Umbilical cord (tissue), 2 donors: Measurements from ENCODE around the gene KRTAP5-4. TPM values are rescaled to one million over a fixed set of nuclear protein-coding genes. Genes with fewer than 3 reads are reported as not detected.
"Not testable (repeated sequence)": the region's sequence is repeated elsewhere in the genome, so short reads cannot be mapped to it uniquely, and the experiment has no call there.

ENCODE experiments used
- DNase-seq: peaks from one replicate; pipeline ENCODE4 v3.0.0-alpha.2; 2015; ENCODE audit warnings: low spot score
- total RNA-seq: library from RNA; depleted of rRNA; stranded (reverse); fragments of >200 nt; gene quantifications from one replicate; pipeline ENCODE4 v1.2.3, GENCODE V29; 2014; ENCODE audit warnings: low replicate concordance; ENCODE audit not compliant: insufficient read depth

The KRTAP5-4 gene
- total RNA-seq, 1 donor from 2014 or later = not detected

DNA sequence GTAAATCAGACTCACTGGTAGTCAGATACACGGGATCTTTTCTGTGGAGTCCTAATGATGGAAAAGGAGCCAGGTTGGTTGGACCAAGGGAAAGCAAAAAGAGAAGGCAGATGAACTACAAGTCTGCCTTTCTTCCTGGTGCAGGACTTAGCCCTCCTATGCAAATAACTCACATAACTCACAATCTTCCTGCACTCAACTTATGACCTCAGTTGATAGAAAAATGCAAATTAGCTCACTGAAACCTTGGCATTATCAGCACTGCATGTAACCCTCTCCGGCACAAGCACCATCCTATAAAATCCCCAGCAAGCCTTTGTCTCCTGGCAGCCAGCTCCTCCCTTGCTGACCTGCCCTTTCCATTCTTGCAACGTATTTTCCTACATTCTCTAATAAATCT, 20.3 kb downstream of the KRTAP5-4 start:
- not testable (repeated sequence) for DNase-seq

DNA sequence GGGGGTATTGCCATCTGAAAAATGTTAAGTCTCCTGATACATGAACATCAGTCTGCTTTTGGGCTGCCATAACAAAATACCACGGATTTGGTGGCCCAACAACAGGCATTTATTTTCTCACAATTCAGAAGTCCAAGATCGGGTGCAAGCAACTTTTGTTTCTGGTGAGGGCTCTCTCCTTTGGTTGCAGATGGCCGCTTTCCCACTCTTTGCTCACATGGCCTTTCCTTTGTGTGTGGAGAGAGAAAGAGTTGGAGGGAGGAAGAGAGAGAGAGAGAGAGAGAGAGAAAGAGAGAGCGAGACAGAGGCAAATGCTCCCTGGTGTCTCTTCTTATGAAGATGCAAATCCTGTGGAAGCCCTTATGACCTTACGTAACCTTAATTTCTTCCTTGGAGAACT, 21.3 kb downstream of the KRTAP5-4 start:
- DNase-seq = no peak

DNA sequence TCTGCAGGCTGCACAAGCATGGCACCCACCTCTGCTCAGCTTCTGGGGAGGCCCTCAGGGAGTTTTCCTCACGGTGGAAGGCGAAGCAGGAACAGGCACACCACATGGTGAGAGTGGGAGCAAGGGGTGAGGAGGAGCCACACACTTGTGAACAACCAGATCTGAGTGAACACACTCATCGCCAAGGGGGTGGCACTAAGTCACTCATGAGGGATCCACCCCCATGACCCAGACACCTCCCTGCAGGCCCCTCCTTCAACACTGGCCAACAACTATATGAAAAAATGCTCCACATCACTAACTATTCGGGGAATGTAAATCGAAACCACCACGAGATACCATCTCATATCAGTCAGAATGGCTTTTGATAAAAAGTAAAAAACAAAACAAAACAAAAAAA, 23.1 kb downstream of the KRTAP5-4 start:
- no peak for DNase-seq

GRCh38 chr11:1598406-1598805, 23.5 kb downstream of the KRTAP5-4 start:
- not testable (repeated sequence) for DNase-seq

DNA sequence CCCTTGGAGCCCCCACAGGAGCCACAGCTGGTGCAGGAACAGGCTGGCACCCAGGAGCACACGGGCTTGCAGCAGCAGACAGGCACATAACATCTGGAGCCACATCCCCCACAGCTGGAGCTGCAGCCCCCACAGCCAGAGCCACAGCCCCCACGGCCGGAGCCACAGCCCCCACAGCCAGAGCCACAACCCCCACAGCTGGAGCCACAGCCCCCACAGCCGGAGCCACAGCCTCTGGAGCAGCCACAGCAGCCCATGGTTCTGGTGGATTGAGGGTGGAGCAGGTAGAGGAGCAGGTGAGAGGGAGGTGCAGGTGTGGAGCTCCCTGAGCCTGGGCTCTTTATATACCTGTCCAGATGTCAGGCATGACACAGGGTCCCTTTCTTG, 24.0 kb downstream of the KRTAP5-4 start, which contains the start of gene KRTAP5-2:
TSS of gene KRTAP5-2 (minus strand) at position 301 of the 387 bp plus-strand sequence. CDS start at position 257, 44 bp downstream.
- DNase-seq = no peak

DNA sequence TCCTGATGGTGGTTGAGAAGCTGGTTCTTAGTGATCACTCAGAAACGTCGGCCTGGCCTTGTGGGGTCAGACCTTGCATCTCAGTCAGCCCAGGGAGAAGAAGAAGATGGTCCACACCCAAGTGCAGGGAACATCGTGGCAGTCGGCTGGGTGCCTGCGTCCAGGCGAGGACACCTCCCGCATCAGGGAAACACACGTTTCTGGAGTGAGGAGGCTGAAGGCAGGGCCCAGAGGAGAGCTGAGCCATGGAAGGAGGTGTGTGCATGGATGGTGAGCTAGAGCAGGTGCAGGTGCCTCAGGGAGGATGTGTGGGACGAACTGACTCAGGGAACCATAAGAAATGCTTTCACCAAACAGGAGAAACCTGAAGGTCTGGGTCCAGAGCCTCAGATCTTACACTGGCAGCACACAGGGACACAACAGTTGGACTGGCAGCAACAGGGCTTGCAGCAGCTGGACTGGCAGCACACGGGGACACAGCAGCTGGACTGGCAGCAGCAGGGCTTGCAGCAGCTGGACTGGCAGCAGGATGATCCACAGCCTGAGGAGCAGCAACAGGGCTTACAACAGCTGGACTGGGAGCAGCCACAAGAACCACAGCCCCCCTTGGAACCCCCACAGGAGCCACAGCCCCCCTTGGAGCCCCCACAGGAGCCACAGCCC, 24.5 kb downstream of the KRTAP5-4 start:
- DNase-seq = no peak

DNA sequence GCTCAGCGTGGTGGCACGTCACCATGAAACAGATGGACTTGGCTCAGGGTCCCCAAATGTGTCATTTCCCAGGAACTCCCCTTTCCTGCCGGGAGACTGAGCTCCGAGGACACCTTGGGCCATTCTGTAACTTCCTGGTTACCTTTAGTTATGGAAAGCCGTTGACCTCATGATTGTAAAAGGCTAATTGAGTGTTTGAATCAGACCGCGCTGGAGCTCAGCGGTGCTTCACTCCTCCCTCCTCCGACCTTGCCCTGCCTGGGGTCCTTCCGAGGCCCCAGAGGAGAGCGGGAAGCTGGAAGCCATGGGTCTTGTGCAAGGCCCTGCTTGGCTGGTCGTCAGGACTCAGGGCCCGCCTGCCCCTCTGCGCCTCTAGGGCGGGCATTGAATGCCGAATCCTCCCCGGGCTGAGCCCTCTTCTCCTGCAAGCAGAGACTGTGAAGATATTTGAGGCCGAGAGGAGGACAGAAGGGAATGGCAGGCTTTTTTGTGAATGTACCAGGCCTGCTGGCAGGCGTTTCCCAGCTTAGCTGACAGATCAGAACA, 25.3 kb downstream of the KRTAP5-4 start:
- DNase-seq = not testable (repeated sequence)

DNA sequence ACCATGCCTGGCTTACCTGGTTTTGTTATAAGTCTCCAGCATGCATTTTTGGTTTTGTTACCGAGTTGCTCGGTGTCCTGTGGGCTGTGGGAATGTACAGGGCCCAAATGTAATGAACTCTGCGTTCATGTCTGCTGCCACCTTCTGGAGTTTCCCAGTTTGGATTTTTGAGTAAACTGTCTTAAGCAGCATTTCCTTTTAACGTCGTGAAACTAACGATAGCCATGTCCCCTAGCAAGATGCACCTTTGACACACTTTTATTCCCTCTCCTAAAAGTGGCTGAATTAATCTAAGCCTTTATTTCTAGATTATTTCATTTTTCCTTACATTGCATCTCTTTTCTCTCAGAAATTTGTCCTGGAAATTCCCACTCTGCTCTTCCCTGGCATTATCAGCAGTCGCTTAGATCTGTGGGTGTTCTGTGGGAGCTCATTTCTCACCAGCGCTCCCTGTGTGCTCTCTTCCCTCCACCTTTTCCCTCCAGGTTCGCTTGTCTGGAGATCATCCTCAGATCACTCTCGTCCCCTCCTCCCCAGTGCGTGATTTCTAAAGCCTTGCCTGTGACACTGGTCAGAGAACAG, 25.9 kb downstream of the KRTAP5-4 start:
- DNase-seq = not testable (repeated sequence)

GRCh38 chr11:1592628-1593027, 29.3 kb downstream of the KRTAP5-4 start:
- no peak for DNase-seq

DNA sequence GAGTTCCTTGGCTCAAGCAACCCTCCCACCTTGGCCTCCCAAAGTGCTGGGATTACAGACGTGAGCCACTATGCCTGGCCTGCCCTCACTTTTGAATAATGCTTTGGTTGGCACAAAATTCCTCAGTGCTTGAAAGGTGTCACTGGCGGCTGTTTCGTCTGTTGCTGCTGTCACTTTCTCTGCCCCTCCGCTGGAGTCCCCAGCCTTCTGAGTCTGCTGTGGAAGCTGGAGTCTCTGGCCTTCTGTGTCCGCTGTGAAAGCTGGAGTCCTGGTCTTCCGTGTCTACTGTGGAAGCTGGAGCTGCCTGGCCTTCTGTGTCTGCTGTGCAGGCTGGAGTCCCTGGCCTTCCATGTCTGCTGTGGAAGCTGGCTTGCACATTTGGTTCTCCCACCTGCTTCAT, 31.9 kb downstream of the KRTAP5-4 start:
- no peak for DNase-seq

- DNase-seq = not testable (repeated sequence)
Observed at GRCh38 chr11:1589191-1589963, 32.6 kb downstream of the KRTAP5-4 start.

GRCh38 chr11:1586699-1587098, 35.2 kb downstream of the KRTAP5-4 start:
- DNase-seq = no peak

GRCh38 chr11:1584661-1585370, 37.1 kb downstream of the KRTAP5-4 start, which contains the start of gene KRTAP5-1:
Gene KRTAP5-1, minus strand, starts transcription at chr11:1585283. Its CDS starts 34 bp downstream, at chr11:1585249.
- DNase-seq = not testable (repeated sequence)

GRCh38 chr11:1582909-1583308, 39.0 kb downstream of the KRTAP5-4 start:
- DNase-seq = not testable (repeated sequence)

GRCh38 chr11:1581976-1582375, 40.0 kb downstream of the KRTAP5-4 start:
- DNase-seq = no peak

DNA sequence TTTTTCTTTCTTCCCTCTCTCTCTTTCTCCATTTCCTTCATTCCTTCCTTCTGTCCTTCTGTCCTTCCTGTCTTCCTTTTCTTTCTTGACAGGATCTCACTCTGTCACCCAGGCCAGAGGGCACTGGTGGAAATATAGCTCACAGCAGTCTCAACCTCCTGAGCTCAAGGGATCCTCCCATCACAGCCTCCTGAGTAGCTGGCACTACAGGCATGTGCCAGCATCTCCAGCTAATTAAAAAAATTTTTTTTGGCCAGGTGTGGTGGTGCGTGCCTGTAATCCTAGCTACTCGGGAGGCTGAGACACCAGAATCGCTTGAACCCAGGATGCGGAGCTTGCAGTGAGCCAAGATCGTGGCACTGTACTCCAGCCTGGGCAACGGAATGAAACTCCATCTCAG, 45.1 kb downstream of the KRTAP5-4 start:
- DNase-seq = no peak

GRCh38 chr11:1575756-1576155, 46.2 kb downstream of the KRTAP5-4 start:
- DNase-seq = not testable (repeated sequence)

GRCh38 chr11:1574933-1575242, 47.0 kb downstream of the KRTAP5-4 start:
- no peak for DNase-seq

- DNase-seq = no peak
Observed at GRCh38 chr11:1574238-1574932, 47.6 kb downstream of the KRTAP5-4 start.

GRCh38 chr11:1573903-1574237, 48.1 kb downstream of the KRTAP5-4 start:
- DNase-seq = no peak
